Hindlimb muscle (tissue), 1 donor: ENCODE measurements around the gene MXD3. TPM values are rescaled to one million over a fixed set of nuclear protein-coding genes. Genes with fewer than 3 reads are reported as not detected.
"Not testable (repeated sequence)": the region's sequence is repeated elsewhere in the genome, so short reads cannot be mapped to it uniquely, and the experiment has no call there.

Experiments
- DNase-seq: peaks from one replicate; pipeline ENCODE4 v3.0.0-alpha.2; 2013
- polyA plus RNA-seq: library from polyadenylated mRNA; unstranded; fragments of 120-200 nt; gene quantifications from one replicate; pipeline ENCODE4 v1.2.1, GENCODE V29; 2013; ENCODE audit not compliant: insufficient read length

MXD3 gene
- polyA plus RNA-seq, 1 donor, result 20.3 TPM

DNA sequence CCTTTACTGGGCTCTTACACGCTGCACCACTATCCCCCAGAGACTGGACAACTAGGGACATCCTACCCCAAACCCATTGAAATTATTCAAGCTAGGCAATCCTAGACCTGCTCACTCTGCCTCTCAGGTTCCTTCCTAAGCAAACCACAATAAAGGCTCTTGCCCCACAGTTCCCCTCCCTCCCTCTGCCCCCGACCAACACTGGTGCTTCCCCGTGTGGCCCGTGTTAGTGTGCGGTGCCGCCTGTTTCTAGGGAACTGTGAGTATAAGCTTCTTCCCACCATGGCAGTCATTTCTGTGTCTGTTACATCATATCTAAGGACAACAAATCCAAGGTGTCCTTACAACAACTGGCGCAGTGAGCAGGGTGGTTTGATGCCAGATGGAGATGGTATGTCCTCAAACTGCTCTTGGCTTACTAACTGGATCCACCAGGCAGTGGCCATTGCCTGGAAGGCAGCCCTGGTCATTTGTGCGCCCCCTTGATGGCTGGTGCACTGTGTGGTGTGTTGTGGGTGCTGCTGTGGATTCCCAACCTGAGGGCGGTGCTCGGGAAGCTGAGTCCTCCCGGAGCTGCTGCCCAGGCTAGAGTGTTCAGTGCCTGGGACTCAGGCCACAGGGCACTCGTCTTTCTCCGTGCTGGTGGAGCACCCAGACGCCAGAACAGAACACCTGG is 8.4 kb upstream of the MXD3 start:
- no peak for DNase-seq

DNA sequence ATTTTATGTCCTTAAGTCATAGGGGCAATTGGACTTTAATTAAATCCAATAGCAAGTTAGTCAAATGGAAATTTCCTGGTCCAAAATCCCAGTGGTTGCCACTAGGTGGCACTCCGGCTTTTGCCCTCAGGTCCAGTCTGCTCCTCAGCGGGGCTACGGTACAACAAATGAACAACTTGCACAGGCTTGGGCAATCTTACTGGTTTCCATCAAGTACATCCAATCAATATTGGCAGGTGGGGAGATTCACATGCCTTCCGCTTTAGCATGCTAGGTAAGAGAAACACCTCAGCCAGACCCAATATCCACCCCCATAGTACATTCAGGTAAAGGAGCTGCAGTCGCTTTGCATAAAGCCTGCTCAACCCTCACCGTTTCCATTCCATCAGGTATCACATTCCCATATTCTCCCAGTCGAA is 6.3 kb upstream of the MXD3 start:
- peak; percentile 53 for DNase-seq

DNA sequence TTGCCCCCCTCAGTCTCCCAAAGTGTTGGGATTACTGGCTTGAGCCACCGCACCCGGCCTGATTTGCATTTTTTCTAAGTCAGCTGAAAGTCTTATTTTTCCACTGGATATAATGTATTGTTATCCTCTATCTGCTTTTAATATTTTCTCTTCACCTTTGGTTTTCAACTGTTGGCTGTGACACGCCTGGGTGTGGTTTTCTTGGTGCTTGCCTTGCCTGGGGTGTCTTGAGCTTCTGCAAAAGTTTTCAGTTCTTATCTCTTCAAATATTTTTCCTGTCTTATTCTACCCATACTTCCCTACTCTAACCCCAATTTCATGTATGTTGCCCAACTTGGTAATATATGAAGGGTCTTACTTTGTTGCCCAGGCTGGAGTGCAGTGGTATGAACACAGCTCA is 4.3 kb upstream of the MXD3 start:
- DNase-seq, result no peak

DNA sequence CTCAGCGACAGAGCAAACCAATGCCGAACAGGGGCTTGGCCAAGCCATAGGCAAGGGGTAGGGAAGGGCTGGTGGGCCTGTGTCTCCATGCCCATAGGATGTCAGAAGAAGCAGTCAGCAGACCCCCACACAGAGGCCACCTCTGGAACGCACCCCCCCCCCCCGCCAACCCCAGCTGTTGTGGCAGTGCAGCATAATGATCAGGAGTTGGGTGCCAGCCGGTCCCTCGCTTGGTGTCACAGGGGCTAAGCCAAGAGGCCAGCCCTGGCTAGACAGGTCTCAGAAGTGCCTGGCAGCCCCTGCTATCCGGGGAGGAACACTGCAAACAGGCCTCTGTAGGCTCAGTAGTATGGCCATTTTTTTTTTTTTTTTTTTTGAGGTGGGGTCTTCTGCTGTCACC is 3.7 kb upstream of the MXD3 start:
- DNase-seq, result no peak

DNA sequence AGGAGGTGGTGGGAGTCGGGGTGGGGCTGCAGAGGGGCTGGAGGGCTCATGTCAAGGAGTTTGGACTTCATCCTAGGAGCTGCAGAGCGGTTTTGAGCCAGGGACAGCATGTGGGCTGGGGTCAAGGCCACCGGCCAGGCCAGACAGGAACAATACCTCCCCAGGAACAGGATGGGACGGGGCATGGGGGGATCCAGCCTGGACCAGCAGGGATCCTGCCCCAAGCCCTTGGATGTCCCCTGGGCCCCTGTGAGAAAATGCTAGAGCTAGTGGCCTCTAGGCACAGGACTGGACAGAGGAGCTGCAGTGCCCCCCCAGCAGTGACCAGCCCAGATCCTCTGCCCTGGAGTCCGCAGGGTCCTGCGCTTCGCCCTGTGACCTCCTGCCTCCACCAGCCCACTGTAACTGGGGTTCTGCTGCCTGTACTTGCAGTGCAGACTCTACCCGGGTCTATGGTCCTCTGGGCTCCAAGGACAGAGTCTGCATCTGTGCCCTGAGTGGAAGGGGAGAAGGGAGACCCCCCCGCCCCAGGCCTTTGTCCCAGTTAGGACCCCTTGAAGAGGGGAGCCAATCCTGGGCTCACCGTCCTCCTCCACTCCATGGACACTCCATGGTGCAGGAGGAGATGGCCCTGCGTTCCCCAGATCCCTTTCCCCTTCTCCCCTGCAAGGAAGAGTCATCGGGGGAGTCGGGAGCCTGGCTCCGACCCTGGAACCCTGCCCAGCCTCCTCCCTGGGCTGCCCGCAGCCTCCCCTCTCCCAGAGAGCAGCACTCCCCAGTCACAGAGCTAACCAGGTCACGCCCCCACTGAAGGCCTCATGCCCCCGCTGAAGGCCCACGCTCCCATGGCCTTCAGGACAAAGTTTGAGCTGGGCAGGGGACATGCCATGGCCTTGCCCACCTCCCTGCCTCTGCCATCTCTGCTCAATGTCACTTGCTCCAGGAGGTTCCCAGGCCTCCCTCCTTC is 3.0 kb upstream of the MXD3 start:
- DNase-seq, result no peak

DNA sequence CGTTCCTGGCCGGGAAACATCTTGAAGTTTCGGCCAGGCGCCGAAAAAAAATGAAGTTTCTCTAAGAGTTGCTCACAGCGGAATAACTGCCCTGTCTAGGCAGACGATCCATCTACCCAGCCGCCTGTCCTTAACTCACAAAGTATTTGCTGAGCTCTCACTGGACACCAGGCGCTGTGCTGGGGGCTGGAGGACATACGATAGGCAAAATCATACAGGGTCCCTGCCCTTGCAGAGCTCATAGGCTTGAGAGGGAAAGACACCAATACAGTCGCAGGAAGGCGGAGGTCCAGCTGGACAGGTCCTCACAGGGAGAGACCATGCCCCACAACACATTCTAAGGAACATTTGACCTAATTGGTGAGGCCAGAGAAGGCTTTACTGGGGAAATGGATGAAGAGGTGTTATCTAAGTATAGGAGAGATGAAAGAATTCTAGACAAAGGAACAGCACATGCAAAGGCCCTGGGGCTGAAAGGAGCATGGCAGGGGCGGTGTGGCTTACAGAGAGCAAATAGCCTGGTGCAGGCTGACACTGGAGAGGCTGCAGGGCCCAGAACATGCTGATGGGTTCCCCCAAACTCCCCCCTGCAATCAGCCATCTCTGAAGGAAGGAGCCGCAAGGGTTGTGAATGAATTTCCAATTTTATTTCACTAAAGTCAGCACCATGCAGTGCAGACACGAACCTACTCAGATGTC is 2.0 kb upstream of the MXD3 start:
- DNase-seq, result no peak

DNA sequence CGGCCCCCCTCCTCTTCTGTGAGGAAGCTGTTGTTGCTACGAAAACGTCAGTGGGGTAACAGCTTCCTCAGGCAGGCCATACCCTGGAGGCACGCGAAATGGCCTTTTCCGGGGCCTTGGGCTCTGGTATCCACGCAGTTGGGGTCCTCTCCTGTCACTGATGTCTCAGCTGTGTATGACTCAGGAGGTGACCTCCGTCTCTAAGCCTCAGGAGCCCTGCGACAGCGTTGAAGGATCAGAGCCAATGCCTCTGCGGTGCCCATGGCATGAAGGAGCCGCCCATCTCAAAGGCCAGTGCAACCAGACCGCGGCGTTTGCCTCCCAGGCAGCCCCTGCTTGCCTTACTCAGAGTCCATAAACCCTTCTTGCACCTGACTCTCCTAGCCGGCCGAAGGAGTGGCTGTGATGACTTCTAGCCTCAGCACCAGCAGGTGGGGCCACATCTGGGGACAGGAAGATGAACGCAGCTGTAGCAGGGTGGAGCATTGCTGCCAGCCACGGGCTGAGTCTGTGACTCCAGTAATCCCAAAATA is 1.0 kb upstream of the MXD3 start:
- DNase-seq, result no peak

DNA sequence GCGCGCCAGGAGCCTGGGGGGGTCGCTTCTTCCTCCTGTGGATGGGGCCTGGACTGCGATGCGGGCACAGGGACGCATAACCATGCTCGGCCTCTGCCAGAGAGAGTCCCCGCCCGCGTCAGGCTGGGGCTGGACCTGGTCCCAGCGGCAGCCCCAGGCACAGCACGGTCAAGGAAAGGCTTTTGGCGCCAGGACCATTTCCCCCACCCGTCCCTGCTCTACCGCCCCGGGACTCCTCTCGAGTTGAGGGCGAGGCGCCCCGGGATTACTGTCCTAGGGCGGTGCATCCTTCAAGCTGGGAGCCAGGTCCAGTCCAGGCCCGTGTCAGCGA is 341 bp downstream of the MXD3 start:
- DNase-seq, result no peak

DNA sequence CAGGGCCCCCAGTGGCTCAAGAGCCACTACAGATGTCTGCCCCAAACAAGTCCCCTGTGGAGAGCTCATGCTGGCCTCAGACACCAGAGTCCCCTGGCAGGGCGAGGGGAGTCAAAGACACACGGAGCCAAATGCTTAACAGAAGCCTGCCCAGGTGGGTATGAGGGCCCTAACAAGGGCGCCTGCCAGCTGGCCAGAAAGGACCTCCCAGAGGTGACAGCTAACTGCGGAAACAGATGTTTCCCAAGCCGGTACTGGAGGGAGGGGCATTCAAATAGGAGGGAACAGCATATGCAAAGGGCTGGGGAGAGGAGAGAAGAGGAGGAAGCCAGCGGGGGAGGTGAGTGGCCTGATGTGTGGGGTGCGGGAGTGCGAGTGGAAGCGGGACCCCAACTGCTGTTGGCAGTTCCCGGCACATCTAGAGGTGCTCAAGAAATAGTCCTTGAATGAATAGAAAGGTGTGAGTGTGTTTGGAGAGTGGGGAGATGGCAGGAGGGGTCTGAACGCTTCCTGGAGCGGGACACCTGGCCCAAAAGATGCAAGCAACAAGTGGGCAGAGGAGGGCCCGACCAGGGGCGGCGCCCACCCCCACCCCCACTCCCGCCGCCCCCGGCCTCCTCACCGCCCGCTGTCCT is 824 bp downstream of the MXD3 start:
- peak; percentile 42 for DNase-seq

DNA sequence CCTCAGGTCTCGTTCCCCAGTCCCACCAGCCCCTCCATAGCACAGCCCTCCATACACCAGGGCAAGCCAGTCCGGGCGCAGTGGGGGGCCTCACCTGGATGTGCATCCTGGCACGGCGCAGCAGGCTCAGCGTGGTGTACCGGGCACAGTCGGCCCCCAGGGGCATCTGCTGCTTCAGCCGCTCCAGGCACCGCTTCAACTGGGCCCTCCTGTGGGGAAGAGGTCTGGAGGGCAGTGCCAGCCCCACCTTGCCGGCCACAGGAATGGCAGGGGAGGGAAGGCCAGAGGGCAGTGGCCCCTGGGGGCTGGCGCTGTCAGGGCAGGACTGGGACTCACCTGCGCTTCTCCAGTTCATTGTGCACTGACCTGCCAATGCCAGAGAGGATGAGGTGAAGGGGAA is 1.4 kb downstream of the MXD3 start:
- DNase-seq, result no peak

DNA sequence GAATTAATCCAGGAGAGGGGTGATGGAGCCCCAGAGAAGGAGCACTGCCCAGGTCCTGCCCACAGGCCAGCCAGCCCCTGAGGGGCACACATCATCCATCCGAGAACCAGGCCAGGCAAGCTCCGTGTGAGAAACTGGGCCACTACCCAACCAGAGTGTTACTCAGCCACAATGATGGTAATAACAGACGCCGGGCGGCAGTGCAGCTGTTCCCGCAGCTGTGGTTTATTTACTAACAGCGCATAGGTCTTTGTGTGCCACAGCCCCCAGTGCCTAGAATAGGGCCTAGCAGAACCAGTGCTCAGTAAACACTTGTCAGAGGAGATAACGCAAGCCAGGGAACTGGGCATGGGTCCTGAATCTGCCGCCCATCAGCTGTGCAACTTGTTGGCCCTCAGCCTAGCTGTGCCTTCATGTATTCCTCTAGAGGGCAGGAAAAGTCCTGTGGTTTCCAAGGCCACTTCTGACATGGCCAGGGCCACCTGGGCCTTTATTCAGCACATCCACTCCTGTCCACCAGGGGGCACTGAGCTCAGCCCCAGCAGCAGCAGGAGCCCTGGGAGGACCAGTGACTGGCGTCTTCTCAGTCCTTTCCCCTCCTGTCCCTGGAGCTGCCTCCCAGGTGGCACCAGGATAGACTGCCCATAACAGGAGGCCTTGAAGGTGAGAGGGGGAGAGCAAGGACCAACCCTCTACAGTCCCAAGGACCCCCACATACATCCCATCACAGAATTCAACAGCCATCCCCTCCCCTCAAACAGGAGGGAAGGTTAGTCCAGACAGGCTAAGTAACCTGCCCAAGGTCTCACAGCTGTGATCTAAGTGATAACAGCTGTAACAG is 2.1 kb downstream of the MXD3 start:
- peak; percentile 52 for DNase-seq

DNA sequence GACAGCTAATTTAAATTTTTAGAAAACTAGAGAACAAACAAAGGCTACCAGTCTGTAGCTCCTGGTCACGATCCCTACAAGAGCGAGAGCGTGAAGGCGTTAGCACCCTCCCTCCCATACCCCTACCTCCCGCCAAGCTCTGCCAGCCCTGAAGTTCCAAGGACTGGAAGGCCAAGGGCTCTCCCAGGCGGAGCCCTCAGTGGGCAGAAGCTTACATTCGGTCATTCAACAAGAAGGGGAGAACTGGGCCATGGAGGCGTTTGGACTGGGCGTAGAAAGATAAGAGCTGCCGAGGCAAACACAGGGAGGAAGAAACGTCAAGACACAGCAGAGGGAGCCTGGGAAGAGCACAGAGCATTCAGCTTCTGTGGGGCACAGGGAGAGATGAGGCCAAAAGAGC is 3.0 kb downstream of the MXD3 start:
- no peak for DNase-seq

DNA sequence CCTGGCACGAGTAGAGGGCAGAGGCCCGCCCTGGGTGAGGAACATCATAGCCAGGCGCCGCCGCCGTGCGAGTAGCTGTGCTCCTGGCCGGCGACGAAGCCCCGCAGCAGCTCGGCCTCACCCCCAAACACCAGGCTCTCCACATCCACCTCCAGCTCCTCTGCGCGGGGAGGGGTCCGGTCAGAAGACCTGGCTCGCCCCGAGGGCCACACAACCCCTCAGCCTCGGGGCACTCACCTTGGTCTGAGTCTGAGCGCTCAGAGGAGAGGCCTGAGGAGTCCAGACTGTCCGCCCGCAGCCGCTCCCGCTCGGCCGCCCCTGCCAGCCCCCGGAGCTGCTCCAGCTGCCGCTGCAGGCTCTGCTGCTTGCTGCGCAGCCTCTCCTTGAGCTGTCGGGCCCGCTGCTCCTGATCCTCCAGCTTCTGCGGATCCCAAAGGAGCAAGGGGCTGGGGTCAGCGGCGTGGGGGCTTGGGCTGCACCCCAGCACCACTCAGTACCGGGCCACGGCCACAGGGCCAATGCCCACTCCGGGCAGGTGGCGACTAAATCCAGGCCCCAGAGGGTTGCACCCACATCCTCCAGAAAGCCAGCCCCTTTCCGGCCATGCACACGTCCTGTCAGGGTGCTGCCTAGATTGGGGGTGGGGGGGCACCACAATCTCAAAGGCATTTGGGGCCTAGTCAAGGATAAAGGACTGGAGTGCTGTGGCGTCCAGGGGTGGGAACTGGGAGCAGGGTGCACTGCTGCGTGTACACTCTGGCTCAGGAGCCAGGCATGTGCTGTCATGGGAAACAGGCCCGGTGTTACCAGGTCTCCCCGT is 3.9 kb downstream of the MXD3 start:
- DNase-seq, result no peak

DNA sequence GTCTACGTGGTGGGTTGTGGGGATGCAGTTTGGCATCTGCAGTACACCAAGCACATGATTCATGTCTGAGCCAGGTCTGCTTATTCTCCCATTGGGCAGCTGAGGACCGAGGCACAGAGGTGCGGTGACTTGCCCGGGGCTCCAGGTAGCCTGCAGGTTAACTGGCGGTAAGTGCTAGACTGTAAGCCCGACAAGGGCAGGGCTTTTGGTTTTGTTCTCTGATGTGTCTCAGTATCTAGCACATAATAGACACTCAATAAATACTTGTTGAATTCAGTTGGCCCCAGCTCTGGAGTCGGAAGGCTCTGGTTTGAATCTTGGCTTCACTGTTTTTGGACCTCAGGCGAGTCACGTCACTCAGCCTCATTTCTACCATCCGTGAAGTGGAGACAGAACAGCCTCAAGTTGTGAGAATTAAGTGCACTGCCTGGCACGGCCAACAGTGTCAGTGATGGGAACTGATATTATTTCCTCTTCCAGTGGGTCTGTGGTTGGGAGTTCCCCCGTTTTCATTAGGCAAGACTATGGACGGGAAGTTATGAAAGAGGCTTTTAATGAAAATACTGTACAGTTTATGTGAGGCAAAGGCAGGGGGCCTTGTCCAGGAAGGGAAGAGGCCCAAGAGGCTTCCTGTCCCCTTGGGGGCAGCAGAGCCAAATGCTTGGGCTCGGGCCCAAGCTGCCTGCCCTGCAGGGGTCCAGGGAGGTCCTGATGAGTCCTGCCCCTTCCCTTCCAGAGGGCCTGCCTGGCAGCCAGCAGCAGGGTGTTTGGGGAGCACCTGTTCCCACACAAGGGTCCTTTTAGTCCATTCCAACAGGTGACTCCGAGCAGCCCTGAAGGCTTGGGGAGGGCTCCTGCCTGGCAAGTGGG is 4.8 kb downstream of the MXD3 start:
- no peak for DNase-seq

DNA sequence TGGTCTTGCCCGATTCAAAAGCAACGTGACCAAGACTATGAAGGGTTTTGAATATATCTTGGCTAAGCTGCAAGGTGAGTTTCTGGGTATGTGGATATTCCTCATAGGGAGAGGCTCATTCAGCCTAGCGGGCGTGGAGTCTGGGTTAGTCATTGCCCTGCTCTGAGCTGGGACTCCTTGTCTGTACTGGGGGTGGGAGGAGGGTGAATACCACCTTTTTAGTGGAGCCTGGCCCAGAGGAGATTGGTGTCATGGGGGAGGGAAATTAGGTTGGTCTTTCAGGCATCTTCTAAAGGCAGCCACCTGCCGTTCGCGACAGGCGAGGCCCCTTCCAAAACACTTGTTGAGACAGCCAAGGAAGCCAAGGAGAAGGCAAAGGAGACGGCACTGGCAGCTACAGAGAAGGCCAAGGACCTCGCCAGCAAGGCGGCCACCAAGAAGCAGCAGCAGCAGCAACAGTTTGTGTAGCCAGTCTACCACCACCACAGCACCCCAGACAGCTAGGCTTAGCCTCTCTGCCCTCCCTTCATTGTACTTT is 5.5 kb downstream of the MXD3 start:
- DNase-seq, result not testable (repeated sequence)

DNA sequence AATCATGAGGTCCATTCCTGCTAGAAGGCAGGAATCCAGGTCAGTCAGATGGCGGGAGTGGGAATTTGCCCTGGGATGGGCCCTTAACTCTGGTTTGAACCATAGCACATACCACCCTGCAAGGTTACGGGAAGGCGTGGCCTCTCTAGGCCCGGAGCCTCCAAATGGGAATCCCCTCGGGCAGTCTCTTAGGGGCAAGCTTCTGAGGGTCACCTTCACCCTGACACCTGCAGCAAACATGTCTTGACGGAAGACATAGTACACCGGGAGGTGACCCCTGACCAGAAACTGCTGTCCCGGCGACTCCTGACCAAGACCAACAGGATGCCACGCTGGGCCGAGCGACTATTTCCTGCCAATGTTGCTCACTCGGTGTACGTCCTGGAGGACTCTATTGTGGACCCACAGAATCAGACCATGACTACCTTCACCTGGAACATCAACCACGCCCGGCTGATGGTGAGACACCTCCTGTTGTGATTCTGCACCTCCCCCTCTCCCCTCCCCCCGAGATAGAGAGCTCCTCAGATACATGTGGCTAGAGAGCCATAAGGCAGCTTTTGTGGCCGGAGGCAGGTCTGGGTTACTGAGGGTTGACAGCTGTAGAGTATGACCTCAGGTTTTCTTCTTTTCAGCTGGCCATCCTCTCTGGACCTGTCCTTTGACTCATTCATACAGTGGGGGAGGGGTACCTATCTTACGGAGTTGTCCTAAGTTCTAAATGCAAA is 7.1 kb downstream of the MXD3 start:
- DNase-seq, result no peak

DNA sequence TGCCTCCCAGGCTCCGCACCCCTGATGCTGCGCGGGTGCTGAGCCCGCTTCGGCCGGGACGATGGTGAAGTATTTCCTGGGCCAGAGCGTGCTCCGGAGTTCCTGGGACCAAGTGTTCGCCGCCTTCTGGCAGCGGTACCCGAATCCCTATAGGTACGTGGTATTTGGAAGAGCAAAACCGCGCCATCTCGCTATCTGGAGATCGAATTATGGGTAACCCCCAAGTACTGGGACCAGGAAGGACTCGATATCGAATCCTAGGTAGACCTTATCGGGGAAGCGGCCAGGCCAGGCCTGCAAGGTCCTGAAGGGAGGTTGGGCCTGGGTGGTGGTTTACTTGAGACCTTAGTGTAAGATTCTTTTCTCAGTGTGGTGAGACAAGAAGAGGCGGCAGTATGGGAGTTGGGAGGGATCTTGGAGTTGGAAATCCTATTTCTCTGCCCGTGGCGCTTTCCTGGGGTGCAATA is 7.7 kb downstream of the MXD3 start:
- no peak for DNase-seq

DNA sequence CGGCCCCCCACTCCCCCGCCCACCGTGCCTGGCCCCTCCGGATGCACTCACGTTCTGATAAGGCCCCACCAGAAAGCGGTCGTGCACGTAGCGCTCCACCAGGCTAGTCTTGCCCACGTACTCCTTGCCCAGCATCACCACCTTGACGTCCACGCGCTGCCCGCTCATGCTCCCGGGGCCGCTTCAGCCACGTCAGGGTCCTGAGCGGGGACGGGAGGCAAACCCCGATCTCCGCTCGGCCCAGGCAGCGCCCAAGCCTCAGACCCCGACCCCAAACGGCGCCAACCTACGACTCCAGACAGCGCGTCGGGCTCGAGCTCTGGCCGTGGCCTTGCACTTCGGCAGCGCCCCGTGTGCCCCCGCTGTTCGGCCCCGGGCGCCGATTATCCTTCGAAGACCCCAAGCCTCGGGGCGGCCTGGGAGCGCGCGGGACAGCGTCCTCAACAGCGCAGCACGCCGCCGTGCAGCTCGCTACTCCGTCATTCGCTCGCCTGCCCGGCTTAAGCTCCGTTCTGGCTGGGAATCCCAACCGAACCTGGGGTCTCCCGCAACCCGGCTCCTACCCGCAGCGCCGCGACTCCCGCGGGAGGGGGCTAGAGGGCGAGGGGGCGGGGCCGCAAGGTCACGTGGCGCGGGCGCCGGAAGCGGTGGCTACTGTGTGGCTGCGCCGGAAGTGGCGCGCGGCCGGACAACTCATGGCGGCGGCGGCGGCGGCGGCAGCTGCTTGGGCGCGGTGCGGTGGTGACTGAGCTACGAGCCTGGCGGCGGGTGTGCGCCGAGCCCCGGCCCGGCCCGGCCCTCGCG is 8.4 kb downstream of the MXD3 start, which contains the start of the genes PRELID1 and RAB24:
PRELID1 (plus strand) TSS at position 679 of the 804 bp plus-strand sequence. CDS start 187 bp downstream, outside the sequence.
RAB24 (minus strand) TSS at position 599 of the 804 bp plus-strand sequence; CDS start at position 168, 431 bp downstream.
- DNase-seq, result peak; percentile 91
